Small intestine (tissue), 7 donors: ENCODE measurements around the gene CHRM4. TPM values are rescaled to one million over a fixed set of nuclear protein-coding genes. Genes with fewer than 3 reads are reported as not detected.

ENCODE experiments used
- DNase-seq, 2 donors: peaks; one replicate each; pipeline versions ENCODE4 v3.0.0 to v3.0.0-alpha.2; 2013
- FAIRE-seq: peaks from 2 replicates; lab custom pipeline; 2012; peaks lifted over from hg19 to GRCh38; lab: Jason Lieb, UNC
- H3K27ac ChIP-seq, 3 donors: one replicate each; pipeline ENCODE4 v1.5.1; 2013; ENCODE audit warnings: low read length in 2 of 3, mild to moderate bottlenecking in 2 of 3, control low read depth in 1 of 3, inconsistent platforms in 1 of 3, low read depth in 1 of 3, moderate library complexity in 1 of 3
- H3K27me3 ChIP-seq, 3 donors: one replicate each; pipeline ENCODE4 v1.6.1; 2013; ENCODE audit warnings: low read length in 3 of 3, inconsistent platforms in 1 of 3; ENCODE audit not compliant: control insufficient read depth in 3 of 3, insufficient read depth in 3 of 3
- H3K36me3 ChIP-seq, 3 donors: one replicate each; pipeline ENCODE4 v1.6.1; 2013; ENCODE audit warnings: low read length in 3 of 3, inconsistent platforms in 1 of 3, low read depth in 1 of 3, mild to moderate bottlenecking in 1 of 3, moderate library complexity in 1 of 3; ENCODE audit not compliant: control insufficient read depth in 3 of 3, insufficient read depth in 2 of 3
- H3K4me1 ChIP-seq, 3 donors: one replicate each; pipeline ENCODE4 v1.6.1; 2013; ENCODE audit warnings: low read length in 2 of 3, inconsistent platforms in 1 of 3, low read depth in 1 of 3, mild to moderate bottlenecking in 1 of 3, moderate library complexity in 1 of 3; ENCODE audit not compliant: control insufficient read depth in 3 of 3, insufficient read depth in 2 of 3
- H3K4me3 ChIP-seq, 3 donors: one replicate each; pipeline ENCODE4 v1.5.1; 2013; ENCODE audit warnings: low read length in 3 of 3, control low read depth in 1 of 3, inconsistent platforms in 1 of 3, low read depth in 1 of 3, mild to moderate bottlenecking in 1 of 3, moderate library complexity in 1 of 3
- H3K9me3 ChIP-seq, 2 donors: one replicate each; pipeline ENCODE4 v1.6.1; 2013; ENCODE audit warnings: low read depth in 1 of 2, low read length in 1 of 2; ENCODE audit not compliant: control insufficient read depth in 2 of 2, insufficient read depth in 1 of 2
- WGBS, 3 donors: extraction: QIAGEN DNeasy Blood & Tissue Kit; methylation state at CpG; one replicate each; pipeline ENCODE4 v1.1.7; 2013; 5-methylcytosine and 5-hydroxymethylcytosine counted together
- polyA plus RNA-seq, 4 donors: library from polyadenylated mRNA; stranded (reverse) in 3 of 4; unstranded in 1 of 4; fragments of 200-250 nt in 3 of 4; fragments of 120-200 nt in 1 of 4; gene quantifications; one replicate each; pipeline versions ENCODE4 v1.2.1 to v1.2.3, GENCODE V29; 2013
- donor health status: healthy with polysubstance abuse.
- donor health status: control.
- donor health status: control.
- donor health status: Bipolar disorder and iron deficiency.
- donor health status: healthy.

Gene CHRM4
- polyA plus RNA-seq, 4 donors = 3.1 to 7.8 (median 5.8) TPM; not detected in 1

DNA sequence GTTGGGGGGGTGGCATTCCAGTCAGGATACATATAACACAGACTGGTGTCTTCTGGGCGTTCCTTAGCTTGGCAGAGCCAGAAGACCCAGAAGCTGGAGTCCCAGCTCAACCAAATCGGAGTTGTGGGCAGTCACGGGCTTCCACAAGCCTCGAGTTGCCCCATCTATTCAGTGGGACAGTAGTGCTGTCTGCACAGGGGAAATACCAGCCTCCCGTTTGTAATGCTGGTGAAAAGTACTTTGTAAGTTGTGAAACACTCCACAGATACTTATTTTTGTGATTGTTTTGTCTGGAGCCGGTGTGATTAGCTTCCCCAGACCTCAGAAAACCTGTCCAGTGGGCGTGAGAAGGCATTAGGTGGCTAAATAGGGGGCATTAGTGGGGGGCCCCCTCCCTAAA is 30.7 kb downstream of the CHRM4 start:
- Histone ChIP-seq H3K4me3 (no peak overlapping the region), H3K4me1 (peaks cover 0 to 26% (median 3%) of the 10 kb centered on the region in 3 donors), H3K27ac (peak overlapping the region in 2 of 3 donors; percentile 53 to 84), H3K9me3 (no peaks in the 10 kb centered on the region), H3K36me3 (peaks cover 0 to 68% (median 0%) of the 10 kb centered on the region in 3 donors), H3K27me3 (no peaks in the 10 kb centered on the region)
- DNase-seq (no peak), FAIRE-seq (no peak)
- 59 to 77% (median 65%) methylated on average over 7 of the region's 7 CpGs for WGBS, 3 donors

DNA sequence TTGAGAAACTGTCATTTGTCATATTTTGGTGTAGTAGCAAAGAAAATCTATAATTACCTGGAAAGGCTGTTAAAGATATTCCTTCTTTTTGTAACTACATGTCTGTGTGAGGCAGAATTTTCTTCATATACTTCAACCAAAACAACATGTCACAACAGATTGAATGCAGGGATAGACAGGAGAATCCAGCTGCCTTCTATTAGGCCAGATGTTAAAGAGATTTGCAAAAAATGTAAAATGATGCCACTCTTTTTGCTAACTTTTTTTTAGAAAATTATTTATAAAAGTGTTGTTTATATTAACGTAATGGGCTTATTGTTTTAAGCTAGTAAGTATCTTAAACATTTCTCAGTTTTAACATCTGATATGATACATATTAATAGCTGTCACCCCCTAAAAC is 31.6 kb downstream of the CHRM4 start:
- DNase-seq = no peak
- FAIRE-seq = no peak

DNA sequence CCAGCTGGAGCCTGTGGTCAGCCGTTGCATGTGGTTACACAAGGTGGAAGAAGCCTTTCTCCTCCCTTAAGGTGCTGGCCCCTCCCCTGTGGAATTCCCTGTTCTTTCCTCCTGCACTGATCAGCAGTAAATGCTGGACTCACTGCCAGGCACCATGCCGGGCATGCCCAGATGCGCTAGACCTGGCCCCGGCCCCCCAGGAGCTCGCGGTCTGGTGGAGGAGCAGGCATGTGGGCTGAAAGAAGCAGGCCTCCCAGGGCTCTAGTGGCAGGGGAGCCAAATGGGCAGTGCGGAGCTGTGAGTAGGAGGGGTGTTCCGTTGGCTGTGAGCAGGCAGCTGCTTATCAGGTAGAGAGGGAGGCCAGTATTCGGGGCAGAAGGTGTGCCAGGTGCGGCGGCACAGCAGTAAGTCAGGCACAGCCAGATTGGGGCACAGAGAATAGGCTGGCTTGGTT is 34.1 kb downstream of the CHRM4 start:
- no peaks in the 10 kb centered on the region for H3K27me3 ChIP-seq
- H3K4me1 ChIP-seq = peaks cover 0 to 18% (median 3%) of the 10 kb centered on the region in 3 donors
- no peaks in the 10 kb centered on the region for H3K9me3 ChIP-seq
- DNase-seq (peak in 1 of 2 donors; percentile 70), FAIRE-seq (no peak)
- WGBS, 3 donors = 14 to 65% (median 39%) methylated on average over 11 of the region's 11 CpGs
- no peak overlapping the region for H3K4me3 ChIP-seq
- H3K36me3 ChIP-seq = peaks cover 0 to 54% (median 0%) of the 10 kb centered on the region in 3 donors
- peak overlapping the region in 2 of 3 donors; percentile 4 to 24 for H3K27ac ChIP-seq

More for the DNA sequence above, 31.6 kb downstream of the CHRM4 start:
- Histone ChIP-seq H3K27ac (no peak overlapping the region), H3K36me3 (peaks cover 0 to 61% (median 0%) of the 10 kb centered on the region in 3 donors), H3K4me3 (no peak overlapping the region), H3K9me3 (no peaks in the 10 kb centered on the region), H3K4me1 (peaks cover 0 to 26% (median 3%) of the 10 kb centered on the region in 3 donors), H3K27me3 (no peaks in the 10 kb centered on the region)
- 73 to 85% (median 84%) methylated on average over 1 of the region's 1 CpG for WGBS, 3 donors

DNA sequence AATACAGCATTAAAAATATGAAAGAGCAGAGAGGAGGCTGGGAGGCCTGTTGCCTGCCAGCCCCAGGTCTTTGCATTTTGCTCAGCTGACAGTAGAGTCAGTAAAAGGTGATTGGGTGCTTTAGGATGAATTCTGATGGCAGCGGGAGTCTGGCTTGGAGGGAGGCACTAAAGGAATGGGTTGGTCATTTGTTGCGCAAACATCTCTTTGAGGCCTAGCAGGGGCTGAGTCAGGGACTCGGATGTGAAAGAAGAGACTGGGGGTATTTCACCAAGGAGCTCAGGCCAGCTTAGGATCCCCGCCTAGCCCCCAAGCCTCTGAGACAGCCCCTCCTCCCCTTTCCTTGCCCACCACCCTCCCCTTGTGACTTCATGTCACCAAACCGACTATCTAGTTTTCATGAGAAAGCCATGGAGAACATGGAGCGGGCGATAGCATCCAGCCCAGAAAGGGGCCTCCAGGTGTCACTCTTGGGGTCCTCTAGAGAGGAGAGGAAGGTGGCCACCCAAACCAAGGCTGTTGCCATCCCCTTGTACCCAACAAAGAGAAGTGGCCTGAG is 34.6 kb downstream of the CHRM4 start:
- Histone ChIP-seq H3K27ac (peak overlapping the region in 1 of 3 donors; percentile 4), H3K4me1 (peaks cover 0 to 22% (median 3%) of the 10 kb centered on the region in 3 donors), H3K27me3 (no peaks in the 10 kb centered on the region), H3K4me3 (no peak overlapping the region), H3K36me3 (peaks cover 0 to 52% (median 0%) of the 10 kb centered on the region in 3 donors), H3K9me3 (no peaks in the 10 kb centered on the region)
- DNase-seq (no peak), FAIRE-seq (no peak)
- 70 to 81% (median 73%) methylated on average over 7 of the region's 7 CpGs for WGBS, 3 donors

DNA sequence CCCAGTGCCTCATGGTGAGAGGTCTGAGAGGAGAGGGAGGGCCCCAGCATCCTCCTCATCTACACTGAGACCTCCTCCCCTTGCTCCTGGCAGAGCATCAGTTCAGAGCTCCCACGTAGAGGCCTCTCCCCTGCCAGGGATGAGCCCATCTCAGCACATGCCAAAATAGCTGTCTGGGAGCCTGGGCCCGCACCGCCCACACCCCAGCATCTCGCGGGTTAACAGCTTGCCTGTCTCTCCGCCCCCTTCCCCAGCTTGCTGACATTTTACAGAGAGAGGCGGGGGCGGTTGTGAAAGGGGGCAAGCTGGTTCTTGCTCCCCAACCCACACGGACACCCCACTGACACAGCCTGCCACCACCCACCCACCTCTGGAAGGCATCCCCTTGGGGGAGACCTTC is 37.9 kb downstream of the CHRM4 start:
- Histone ChIP-seq H3K27ac (no peak overlapping the region), H3K9me3 (no peaks in the 10 kb centered on the region), H3K27me3 (no peaks in the 10 kb centered on the region), H3K4me3 (no peak overlapping the region), H3K4me1 (peaks cover 0 to 38% (median 7%) of the 10 kb centered on the region in 3 donors), H3K36me3 (peaks cover 0 to 64% (median 0%) of the 10 kb centered on the region in 3 donors)
- no peak for FAIRE-seq
- 58 to 70% (median 64%) methylated on average over 8 to 9 of the region's 9 CpGs for WGBS, 3 donors
- DNase-seq = no peak

DNA sequence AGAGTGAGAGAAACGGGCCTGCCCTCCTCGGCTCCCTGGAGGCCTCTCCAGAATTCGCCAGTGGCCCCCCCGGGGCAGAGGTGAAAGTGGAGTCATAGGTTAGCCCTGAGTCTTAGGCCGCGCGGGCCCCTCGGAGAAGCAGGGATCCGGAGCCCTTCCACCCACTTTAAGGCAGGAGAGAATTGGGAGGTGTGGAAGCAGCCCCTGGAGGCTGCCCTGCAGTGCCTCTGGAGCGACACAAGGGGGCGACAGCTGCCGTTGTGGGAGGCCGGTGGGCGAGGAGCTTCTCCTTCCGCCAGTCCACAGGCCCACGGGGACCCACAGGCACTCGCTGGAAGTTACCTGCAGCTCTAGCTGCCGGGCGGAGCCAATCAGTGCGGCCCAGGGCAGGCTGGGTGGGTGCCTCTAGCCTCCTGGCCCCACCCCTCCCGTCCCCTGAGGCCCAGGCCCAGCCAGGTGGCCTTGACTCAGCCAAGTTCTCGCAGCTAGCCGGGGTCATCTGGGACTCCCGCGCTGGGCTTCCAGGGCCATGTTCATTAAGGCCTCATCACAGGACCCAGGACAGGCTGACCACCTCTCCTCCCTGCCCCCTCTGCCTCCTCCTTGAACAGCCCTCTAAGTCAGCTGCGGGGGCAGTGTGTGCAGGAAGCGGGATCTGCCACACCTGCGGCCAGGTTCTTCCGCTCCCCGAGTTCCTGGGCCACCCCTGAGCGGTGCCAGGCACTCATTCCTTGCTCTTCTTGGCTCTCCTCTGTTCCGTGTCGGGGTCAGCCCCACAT is 39.3 kb downstream of the CHRM4 start:
- 13 to 46% (median 22%) methylated on average over 28 to 33 of the region's 33 CpGs for WGBS, 3 donors
- Histone ChIP-seq H3K9me3 (no peaks in the 10 kb centered on the region), H3K36me3 (peaks cover 0 to 59% (median 0%) of the 10 kb centered on the region in 3 donors), H3K27me3 (no peaks in the 10 kb centered on the region), H3K4me1 (peaks cover 7 to 42% (median 7%) of the 10 kb centered on the region in 3 donors), H3K27ac (peak overlapping the region in 2 of 3 donors; percentile 22 to 32), H3K4me3 (no peak overlapping the region)
- FAIRE-seq (no peak), DNase-seq (peak; percentile 65)

DNA sequence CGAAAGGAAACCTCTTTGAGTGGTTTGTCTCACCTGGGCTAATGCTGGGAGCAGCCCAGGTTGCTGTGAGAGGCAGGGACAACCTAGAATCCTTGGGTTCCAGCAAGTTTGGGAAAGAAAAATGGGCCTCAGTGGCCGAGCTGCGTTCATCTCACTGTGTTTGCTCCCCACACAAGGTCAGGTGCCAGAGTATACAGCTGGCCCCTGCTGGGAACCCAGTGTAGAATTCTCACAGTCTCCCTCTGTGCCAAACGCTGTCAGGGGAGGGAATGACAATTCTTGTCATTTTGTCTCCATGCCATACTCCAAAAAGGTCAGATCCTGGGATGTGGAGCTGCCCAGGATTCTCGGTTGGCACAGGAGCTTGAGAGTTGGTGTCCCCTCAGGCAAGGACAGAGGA is 40.0 kb downstream of the CHRM4 start:
- Histone ChIP-seq H3K9me3 (no peaks in the 10 kb centered on the region), H3K27me3 (peaks cover 0 to 3% (median 0%) of the 10 kb centered on the region in 3 donors), H3K4me3 (no peak overlapping the region), H3K36me3 (peaks cover 0 to 55% (median 0%) of the 10 kb centered on the region in 3 donors), H3K4me1 (peaks cover 7 to 46% (median 9%) of the 10 kb centered on the region in 3 donors), H3K27ac (peak overlapping the region in 2 of 3 donors; percentile 17 to 22)
- DNase-seq (no peak), FAIRE-seq (no peak)
- 45 to 69% (median 47%) methylated on average over 5 of the region's 5 CpGs for WGBS, 3 donors

DNA sequence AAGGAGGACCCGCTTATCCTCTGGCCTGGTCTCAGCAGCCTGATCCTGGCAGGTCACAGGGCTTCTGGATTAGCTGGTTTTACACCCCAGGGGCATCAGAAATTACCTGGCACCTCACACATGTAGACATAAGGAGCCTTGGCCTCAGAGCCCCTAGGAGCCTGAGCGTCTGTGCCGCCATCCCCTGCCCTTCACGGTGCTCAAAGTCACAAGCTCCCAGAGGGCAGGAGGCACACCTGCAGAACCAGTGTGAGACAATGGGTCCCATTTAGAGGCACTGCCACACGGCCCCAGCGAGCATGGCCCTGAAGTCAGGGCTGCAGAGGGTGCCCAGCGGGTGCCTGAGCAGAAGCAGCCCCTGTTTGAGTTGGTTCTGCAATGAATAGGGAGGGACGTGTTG is 40.4 kb downstream of the CHRM4 start:
- Histone ChIP-seq H3K27ac (no peak overlapping the region), H3K36me3 (peaks cover 0 to 50% (median 0%) of the 10 kb centered on the region in 3 donors), H3K4me3 (no peak overlapping the region), H3K27me3 (peaks cover 0 to 6% (median 0%) of the 10 kb centered on the region in 3 donors), H3K9me3 (no peaks in the 10 kb centered on the region), H3K4me1 (peaks cover 7 to 46% (median 9%) of the 10 kb centered on the region in 3 donors)
- WGBS, 3 donors = 48 to 77% (median 61%) methylated on average over 8 of the region's 8 CpGs
- DNase-seq = no peak
- FAIRE-seq = no peak
